Activated naive CD4-positive, alpha-beta T cell treated with Interleukin-2 at 50 U/mL for 16 hours (primary cell): ENCODE data around the gene ASAP2.

ENCODE experiments used
- DNase-seq: peaks from one replicate; pipeline ENCODE4 v3.0.0-alpha.2; 2020

Gene ASAP2

DNA sequence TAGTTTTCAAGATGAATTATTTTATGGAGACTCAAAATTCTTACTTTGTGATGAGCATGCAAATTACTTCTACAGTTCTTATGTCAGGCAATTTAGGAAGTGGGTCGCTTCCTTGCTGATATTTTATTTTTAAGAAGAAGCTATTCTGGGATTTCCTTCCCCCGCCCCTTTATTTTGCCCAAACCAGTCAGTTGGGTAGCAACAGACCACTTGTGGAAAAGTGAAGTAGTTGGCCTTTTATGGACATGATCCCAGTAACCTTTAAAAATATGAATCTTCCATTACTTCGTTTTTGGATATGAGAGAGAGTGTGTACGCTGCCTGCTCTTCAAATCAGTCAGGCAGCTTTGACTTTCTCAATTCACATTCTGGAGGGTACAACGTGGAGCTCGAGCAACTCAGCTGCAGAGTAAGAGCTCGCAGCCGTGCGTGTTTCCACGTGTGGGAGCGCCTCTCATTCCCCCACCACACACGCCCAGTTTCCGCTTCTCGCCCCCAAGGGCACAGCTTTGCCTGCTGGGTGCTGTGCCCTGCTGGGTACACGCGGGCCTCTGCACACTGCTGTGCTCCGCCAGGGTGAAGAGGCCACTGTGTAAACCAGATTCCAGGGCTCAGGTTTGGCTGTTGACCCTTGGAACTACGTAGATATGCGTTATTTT, 124.1 kb downstream of the ASAP2 start:
- DNase-seq = no peak

DNA sequence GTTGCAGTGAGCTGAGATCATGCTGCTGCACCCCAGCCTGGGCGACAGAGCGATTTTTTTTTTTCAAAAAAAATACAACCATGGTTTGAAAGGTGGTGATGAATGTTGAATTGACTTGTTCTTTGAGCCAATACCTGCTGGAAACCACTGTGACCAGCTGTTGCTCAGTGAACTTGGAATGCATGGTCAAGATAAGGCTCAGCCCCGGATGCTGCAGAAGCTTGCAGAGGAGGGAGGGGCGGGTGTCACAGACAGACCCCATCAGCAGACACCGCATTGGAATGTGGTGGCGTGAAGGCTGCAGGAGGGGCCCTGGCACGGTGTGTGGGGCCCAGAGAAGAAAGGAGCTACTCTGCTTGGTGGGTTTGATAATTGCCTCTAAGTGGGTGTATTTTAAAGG, 125.1 kb downstream of the ASAP2 start:
- DNase-seq = no peak

DNA sequence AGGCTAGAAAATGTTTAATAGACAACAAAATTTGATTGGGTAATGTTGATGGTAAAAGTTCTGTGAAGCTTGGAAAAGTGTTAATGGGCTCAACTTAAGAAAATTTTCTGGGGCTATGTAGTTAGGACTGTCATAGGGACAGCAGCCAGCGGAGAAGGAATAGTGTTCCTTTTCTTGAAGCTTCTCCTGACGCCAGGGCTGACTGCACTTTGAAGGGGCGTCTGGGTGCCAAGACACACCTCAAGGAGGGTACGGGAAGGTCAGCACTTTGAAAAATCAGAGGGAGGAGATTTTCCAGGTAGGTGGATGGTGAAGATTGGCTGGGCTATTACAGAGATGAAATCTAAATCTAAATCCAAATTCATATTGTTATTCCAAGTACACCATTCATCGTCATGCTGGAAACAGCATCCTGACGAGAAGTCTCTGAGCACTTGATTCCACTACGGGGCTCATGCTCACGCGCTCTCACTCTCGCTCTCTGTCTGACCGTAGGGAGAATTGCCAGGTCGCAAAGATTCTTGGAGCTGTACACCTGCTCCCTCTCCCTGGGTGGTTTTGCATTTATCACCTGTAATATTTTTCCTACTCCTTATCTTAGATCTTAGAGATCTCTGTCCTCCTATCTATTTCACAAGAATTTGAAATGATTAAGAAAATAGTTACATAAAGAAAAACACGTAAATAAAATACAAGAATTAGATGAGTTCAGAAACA, 125.7 kb downstream of the ASAP2 start:
- DNase-seq = no peak

DNA sequence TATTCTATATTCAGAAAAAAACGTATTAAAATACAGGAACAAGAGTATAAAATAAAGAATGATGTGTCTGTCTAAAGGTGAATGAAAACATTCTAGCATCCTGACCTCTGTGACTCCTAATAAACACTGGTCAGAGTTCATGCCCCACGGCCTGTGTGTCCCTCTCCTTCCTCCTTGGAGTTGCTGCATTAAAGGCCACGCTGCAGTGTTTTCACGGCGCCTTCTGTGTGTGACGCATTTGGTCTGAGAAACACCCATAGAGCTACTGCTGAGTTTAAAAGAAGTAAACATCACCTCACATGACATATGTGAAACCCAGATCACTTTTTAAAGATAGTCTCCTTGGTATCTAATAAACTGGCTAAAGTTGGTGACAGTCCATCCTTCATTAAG, 126.2 kb downstream of the ASAP2 start:
- DNase-seq = no peak

DNA sequence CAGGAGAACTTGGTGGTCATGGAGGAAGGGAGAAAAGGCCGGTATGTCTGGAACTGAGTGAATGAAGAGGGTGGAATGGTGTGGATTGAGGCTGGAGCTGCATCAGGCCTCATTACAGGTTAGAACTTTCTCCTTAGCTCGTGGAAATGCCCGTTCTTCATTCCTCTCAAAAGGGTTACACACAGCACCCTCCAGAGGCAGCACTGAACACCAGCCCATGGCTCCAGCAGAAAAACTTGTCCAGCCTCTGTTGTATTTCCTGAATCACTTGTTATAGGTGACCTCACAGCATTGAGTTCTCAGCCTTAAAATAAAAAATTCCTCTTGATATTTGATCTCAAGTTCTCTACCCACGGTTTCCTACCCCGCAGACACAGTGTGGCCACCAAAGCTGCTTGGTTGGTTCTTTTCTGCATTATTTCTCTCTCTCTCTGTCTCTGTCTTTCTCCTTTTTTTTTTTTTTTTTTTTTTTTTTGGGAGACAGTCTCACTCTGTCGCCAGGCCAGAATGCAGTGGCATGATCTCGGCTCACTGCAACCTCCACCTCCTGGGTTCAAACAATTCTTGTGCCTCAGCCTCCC, 127.1 kb downstream of the ASAP2 start:
- DNase-seq = no peak

DNA sequence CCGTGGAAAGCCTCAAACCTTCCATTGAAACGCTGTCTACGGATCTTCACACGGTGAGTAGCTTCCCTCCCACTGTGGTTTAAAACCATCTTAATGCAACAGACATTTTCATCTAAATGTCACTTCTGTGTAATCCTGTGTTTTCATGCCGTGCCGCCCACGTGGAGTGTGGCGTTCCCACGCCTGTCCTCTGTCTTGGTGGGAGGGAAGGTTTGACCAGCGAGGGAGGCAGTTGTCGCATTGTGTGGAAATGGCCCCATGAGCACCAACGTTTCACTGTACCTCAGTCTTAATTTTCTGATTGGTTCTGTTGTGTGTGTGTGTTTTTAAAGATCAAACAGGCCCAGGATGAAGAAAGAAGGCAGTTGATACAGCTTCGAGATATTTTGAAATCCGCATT, 128.1 kb downstream of the ASAP2 start:
- no peak for DNase-seq

DNA sequence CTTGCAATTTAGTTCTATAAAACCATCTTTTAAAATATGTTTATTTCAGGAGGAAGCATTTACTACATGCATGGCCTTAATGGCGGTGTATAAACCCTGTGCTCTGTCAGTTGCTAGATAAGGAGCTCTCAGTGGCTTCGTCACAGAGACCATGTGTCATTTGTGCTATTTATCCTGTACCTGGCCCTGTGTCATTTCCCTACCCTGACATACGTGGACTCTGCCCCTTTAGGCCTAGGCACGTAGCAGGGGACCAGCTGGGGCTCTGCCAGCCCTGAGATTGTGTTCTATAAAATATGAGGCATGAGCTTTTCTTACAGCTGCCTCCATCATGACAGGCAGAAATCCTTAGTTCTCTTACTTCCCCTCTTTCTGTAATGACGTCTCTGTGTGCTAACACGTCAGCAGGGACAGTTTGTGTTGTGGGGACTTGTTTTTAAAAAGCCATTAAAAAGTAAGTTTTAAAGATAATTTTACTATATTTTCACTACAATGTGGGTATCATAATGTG, 128.8 kb downstream of the ASAP2 start:
- no peak for DNase-seq

DNA sequence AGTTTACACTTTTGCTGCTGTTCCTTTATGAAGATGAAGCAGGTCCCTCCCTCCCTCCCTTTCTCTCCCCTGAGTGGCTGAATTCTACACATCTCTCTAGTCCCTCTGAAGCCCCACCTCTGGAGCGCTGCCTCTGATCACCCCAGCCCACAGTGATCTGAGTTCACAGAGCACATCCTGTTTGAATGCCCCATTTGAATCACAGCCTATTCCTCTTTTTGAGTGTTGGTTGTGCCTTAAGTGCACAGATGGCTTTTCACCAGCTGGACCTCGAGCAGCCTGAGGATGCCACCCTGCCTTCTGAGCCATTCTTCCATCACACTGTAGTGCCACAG, 129.6 kb downstream of the ASAP2 start:
- no peak for DNase-seq

DNA sequence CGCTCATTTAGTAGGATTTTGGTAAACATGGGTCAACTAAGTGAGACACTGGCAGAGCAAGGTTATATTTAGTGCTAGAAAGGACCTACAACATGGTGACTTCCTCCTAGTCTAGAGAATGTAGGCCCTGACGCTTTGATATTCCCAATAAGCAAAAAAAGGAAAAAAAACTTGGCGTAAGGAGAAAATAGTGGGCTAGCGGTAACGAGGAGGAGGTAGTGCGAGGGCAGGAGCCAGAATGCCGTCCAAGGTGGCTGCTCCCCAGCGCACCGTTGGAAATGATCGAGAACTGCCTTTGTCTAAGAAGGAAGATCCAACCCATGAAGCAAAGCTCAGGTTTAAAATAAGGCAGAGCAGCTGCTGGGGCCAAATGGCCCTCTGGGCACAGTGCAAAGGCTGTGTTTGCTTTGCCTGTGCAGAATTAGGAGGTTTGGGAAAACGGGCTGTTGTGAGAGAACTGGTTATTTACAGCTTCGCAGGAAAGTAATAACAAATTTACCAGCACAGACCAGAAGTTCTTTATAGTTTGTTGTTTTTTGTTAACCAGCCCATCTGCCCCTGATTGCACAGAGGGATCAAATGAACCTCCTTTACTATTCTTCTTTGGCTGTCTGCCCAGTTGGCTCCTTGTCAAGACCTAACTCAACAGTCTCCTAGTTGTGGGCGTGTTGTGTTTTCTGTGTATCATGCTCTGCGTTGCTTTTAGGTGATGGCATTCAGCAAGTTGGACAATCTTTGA, 130.1 kb downstream of the ASAP2 start:
- no peak for DNase-seq

DNA sequence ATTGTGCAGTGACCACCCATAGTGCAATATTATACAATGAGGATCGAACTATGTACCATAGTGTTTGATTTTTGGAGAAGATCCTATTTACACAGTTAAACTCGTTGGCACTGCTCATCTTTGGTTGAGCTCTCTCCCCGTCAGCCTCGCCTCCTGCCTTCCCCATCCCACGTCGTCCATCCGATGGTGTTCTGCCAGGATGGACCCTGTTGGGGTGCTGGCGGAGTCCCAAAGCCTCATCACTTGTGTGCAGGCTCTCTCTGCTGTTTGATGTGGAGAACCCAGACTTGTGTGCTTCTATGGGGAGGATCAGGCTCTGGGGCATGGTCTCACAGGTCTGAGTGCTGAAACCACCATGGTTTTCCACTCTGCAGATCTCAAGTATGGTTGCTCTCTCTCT, 131.3 kb downstream of the ASAP2 start:
- DNase-seq = no peak

DNA sequence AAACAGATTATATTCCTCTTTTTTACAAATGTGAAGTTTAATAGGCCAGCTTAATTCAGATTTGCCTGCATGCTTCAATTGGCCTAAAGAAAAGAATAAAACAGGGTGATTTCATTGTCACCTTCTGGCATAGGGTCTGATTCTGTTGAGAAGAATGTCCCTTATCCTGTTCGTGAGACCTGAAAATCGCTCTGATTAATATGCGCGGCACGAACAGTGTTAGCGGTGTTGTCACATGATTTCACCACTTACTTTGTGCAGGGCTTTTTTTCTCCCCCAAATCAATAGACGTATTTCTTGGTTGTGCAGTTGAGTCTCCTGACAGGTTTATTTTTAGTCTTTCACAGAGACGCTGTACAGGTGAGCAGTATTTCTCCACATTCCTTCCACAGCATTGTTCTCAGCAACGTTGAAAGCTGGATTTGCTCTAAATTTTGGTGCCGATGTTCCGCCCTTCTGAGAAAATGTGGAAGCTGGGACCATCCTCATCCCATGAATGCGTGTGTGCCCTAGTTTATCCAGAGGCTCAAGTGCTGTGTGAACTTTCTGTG, 134.8 kb downstream of the ASAP2 start:
- DNase-seq = no peak

DNA sequence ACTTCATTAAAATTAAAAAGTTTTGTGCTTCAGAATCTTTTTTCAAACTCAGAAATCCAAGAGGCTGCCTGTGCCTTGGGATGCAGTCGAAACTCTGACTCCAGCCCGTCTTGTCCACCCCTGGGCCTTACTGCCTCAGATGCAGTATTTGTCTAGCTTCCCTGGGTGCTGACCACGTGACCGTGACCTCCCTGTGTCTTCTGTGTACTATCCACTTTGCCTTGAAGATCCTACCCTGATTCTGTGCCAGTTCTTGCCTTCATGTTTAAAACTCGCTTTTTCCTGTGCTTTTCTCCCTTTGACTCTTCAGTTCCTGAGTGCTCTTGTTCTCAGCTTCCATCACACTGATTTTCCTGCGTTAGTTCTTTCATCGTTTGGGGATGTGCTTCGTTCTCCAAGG, 136.0 kb downstream of the ASAP2 start:
- no peak for DNase-seq

DNA sequence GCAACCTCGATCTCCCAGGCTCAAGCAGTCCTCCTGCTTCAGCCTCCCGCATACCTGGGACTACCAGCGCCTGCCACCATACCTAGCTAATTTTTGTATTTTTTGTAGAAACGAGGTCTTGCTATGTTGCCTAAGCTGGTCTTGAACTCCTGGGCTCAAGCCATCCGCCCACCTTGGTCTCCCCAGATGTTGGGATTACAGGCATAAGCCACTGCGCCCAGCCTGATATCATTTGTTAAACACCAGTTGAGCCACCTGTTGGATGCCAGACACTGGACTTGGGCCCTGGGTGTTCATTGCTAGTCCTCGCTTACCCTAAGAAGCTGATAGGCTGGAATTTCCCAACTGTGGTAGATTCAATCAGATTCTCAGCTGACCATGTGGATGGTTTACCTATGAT, 136.9 kb downstream of the ASAP2 start:
- no peak for DNase-seq

DNA sequence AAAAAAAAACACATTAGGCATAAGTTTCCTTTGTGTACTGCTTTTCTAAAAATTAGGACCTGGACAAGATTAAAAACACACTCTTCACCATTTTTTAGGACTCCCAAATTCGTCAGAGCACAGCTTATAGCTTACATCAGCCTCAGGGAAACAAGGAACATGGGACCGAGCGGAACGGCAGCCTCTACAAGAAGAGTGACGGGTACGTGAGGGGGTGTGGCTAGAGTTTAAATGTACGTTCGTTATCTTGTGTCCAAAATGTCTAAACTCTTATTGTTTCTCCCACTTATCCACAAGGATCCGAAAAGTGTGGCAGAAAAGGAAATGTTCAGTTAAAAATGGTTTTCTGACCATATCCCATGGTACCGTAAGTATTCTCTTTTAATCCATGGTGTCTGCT, 137.8 kb downstream of the ASAP2 start:
- DNase-seq = no peak

DNA sequence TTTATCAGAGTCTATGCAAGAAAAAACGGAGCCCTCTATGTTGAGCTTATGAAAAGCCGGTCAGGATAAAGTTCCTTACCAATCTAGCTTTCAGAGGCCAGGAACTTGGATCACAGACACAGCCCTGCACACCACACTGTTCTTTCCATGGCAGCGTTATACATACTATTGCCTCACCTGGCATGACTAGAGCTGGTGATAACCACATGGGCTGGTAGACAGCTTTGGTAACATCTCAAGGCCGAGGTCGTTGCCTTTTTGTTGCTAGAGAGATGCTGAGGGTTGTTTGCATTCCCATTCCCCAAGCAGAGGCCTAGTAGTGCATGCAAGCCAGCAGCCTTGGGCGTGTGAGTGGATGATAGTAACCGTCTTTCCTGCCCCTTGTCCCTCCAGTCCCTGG, 138.7 kb downstream of the ASAP2 start:
- no peak for DNase-seq

DNA sequence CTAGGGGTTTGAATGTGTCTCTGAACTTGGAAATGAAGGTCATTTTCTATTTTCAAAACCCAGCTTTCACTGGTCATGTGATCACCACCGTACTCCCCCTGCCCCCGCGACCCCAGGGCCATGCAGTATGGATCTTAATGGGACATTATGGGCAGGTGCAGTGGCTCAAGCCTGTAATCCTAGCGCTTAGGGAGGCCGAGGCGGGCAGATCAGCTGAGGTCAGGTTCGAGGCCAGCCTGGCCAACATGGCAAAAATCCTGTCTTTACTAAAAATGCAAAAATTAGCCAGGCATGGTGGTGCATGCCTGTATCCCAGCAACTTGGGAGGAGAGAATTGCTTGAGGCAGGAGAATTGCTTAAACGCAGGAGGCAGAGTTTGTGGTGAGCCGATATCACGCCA, 139.4 kb downstream of the ASAP2 start:
- DNase-seq = no peak

DNA sequence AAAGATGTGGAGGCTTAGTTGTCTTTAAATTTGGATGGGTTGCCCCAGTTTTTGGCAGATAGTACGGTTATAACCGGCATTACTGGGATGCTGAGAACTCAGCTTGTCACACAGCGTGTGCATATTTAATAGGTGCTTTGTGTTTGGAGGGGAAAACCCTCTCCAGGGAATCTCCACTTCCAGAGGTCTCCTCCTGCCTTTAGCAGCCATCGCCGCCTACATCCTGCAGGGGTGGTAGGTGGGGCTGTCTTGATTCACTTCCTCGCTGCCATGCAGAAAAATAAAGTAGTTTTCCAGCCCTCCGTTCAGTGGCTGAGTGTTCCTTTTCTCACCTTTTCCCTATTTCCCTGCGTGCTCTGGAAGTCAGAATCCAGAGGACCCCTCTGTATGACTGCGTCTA, 140.3 kb downstream of the ASAP2 start:
- no peak for DNase-seq

DNA sequence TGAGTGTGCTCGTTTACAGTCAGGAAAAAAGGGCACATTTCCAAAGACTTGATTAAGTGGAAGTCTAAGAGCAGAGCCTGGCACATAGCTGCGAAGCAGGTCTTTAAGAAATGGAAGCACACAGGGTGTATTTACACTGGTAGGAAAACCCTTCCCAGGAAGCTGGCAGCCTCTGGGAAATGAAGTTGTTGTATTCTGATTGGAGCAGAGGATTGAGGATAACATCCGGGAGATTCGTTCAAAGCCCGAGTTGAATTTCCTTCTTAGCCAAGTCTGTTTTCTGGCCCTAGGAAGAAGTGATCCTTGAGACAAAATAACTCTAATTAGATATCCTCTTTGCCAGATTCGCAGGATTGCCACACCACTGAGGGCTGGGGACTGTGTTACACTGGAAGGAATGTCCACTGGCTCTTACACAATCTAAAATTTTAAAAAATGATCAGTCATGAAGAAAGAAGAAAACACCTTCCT, 140.8 kb downstream of the ASAP2 start:
- DNase-seq = no peak

DNA sequence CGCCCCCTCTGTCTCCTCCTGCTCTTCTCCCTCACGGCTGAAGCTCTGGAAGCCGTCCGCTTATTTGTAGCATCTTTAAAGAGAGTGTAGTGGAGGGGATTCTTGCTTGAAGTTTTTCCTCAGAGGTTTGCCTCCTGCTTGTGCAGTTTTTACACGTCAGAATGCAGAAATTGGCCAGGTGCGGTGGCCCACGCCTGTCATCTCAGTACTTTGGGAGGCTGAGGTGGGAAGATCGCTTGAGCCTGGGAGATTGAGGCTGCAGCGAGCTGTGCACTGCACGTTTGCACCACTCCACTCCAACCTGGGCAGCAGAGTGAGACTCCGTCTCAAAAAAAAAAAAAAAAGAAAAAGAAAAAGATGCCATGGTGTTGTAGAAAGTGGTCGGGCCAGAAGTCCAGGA, 147.7 kb downstream of the ASAP2 start:
- DNase-seq = no peak

DNA sequence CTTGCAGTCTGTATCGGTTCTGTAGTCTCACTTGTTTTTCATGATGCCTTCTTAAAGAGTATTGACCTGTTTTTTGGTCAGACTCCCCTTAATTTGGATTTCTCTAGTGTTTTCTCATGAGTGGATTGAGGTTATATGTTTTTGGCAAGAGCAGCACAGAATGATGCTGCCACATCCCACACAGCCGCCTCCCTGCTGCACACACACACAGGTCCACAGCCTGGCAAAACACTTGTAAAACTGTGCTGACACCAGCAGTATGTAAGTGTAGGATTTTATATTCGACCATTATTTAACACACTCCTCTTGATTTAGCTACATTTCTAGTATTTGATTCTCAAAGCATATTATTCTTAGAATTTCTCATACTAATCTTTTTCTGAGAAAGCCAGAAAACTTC, 148.7 kb downstream of the ASAP2 start:
- DNase-seq = no peak

DNA sequence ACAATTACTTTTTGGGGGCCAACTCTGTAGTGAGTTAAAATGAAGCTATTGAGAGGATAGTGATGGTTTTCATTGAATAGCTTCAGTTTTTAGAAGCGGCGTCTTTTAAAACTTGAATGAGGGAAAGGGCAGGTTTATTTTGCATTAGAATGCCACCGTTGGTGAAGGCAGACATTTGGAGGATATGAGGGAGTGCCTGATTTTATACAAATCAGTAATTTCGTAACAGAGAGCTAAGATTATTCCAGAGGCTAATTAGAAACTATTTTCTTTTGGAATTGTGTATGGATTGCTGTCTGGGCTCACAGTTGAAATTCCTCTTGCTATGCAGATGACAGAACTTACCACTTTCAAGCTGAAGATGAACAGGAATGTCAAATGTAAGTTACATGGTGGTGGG, 149.1 kb downstream of the ASAP2 start:
- no peak for DNase-seq

DNA sequence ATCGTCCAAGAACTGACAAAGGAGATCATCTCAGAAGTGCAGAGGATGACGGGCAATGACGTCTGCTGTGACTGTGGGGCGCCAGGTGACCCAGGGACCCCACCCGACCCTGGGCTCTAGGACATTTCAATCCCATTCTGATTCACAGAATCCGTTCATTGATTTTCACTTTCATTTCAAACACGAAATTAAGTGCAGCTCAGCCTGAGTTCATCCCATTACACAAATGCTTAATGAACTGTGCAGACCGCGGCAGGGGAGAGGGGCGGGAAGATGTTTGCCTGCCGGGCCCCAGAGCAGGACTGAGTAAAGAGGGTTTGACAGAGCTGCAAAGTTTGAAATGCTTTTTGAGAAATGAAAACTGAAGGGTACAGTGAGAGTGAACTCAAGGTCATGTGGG, 149.6 kb downstream of the ASAP2 start:
- no peak for DNase-seq

DNA sequence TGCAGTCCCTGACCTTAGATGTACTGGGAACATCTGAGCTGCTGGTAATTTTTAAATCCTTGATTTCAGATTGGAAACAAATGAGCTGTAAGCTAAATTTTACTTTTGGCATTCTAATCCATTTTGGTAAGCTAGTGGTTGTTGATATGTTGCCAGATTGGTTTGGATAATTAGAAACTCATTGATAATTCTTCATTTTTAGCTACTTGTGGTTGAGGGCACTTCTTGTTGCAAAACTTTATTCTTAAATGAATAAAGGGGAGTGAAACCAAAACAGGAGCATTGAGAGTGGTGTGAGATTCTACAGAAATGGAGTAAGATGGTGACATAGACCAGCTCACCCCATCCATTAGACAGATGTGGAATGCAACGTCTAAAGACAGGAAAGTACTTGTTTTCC, 152.2 kb downstream of the ASAP2 start:
- no peak for DNase-seq

DNA sequence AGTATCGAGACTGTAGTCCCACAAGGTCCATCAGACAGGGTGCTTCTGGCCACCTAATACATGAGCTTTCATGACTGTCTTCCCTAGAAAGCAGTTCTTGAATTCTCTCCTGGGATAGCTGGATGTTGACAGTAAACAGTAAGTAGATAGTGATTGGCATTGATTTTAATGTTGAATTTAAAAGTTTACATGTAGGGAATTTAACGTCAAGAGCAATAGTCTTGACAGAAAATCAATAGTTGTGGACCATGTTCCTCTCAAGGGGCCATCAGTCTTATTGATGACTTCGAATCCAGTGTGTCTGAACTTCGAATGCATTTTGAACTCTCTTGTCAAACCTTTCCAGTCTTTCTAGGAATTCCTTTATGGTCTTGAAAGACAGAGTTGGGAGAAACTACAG, 152.9 kb downstream of the ASAP2 start:
- DNase-seq = no peak
